Aorta (tissue), 5 donors: Measurements from ENCODE around the gene ZBTB17. TPM values are rescaled to one million over a fixed set of nuclear protein-coding genes. Genes with fewer than 3 reads are reported as not detected.

Source experiments
- ATAC-seq: fragments of 200-7000 bp; cut with Tn5 transposase; one replicate; pipeline ENCODE4 v1.9.1; 2022; ENCODE audit warnings: moderate library complexity; ENCODE audit not compliant: low FRiP score
- DNase-seq, 2 donors: peaks; one replicate each; pipeline ENCODE4 v3.0.0-alpha.2; 2020
- H3K27ac ChIP-seq, 2 donors: one replicate each; pipeline ENCODE4 v1.5.1; 2013; ENCODE audit warnings: low read length in 2 of 2, mild to moderate bottlenecking in 2 of 2, moderate library complexity in 2 of 2, control low read depth in 1 of 2, inconsistent platforms in 1 of 2, low read depth in 1 of 2
- H3K27me3 ChIP-seq, 2 donors: one replicate each; pipeline ENCODE4 v1.6.1; 2013; ENCODE audit warnings: control low read depth in 1 of 2, low read length in 1 of 2, mild to moderate bottlenecking in 1 of 2, moderate library complexity in 1 of 2; ENCODE audit not compliant: insufficient read depth in 2 of 2, control insufficient read depth in 1 of 2
- H3K36me3 ChIP-seq, 2 donors: one replicate each; pipeline ENCODE4 v1.6.1; 2013; ENCODE audit warnings: control low read depth in 1 of 2, low read length in 1 of 2, mild to moderate bottlenecking in 1 of 2; ENCODE audit not compliant: insufficient read depth in 2 of 2, control insufficient read depth in 1 of 2
- H3K4me1 ChIP-seq, 2 donors: one replicate each; pipeline ENCODE4 v1.6.1; 2013; ENCODE audit warnings: low read length in 2 of 2, control low read depth in 1 of 2, mild to moderate bottlenecking in 1 of 2, moderate library complexity in 1 of 2; ENCODE audit not compliant: insufficient read depth in 2 of 2, control insufficient read depth in 1 of 2
- H3K4me3 ChIP-seq, 2 donors: one replicate each; pipeline ENCODE4 v1.5.1; 2013; ENCODE audit warnings: low read length in 2 of 2, control low read depth in 1 of 2, mild to moderate bottlenecking in 1 of 2
- H3K9me3 ChIP-seq: one replicate; pipeline ENCODE4 v1.6.1; 2013; ENCODE audit warnings: mild to moderate bottlenecking, low read length; ENCODE audit not compliant: control insufficient read depth
- WGBS, 2 donors: extraction: QIAGEN DNeasy Blood & Tissue Kit; methylation state at CpG; one replicate each; pipeline ENCODE4 v1.1.7; 2013; 5-methylcytosine and 5-hydroxymethylcytosine counted together
- intact Hi-C, 2 donors: fragments of 100-400 bp; cut with DNase I; formaldehyde crosslinking; loops; one replicate each; pipeline versions ENCODE4 v1.14.2 to v1.15.0; 2022
- polyA plus RNA-seq, 2 donors: library from polyadenylated mRNA; stranded (reverse); fragments of 200-250 nt; gene quantifications; one replicate each; pipeline ENCODE4 v1.2.3, GENCODE V29; 2013
- total RNA-seq, 2 donors: library from RNA; stranded (reverse); fragmentation: NEBNext Ultra II Directional; extraction: Animal tissue kit (Norgen Biotek cat#: 25700); gene quantifications; one replicate each; pipeline ENCODE4 v1.2.1, GENCODE V29; 2021
- donor health status: healthy with polysubstance abuse.
- donor health status: Bipolar disorder and iron deficiency.
- donor health status: DM: no; HTN: no; CAD: no.
- donor health status: DM: no; HTN: no; CAD: no.
- donor health status: DM: yes; HTN: yes; CAD: no.

ZBTB17 gene
- total and polyA plus RNA-seq, 4 donors, result 15.0 to 134 (median 48.9) TPM

DNA sequence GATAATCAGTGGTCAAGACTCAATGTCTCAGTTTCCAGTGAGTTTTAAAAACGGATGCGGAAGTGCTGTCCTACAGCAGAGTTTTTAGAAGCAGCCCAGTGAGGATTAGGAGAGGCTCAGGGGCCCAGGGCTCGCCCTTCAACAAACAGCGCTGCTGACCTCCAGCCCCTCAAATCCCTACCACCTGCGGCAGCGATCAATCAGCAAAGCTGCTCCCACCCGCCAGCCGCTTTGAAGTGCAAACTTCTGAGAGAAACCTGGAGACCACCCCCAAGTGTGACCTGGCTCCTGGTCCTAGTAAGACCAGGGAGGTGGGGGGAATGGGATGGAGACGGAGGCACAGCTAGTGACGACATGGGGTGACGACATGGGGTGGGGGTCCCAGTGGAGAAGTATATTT, 14.4 kb downstream of the ZBTB17 start:
- DNase-seq, result no peak
- H3K4me1 ChIP-seq, result peaks cover 0 to 7% of the 10 kb centered on the region in 2 donors
- H3K4me3 ChIP-seq, result no peak overlapping the region
- intact Hi-C loops, result no loop called here
- no peak overlapping the region for H3K27ac ChIP-seq
- ATAC-seq, result no peak
- 78 to 80% methylated on average over 11 of the region's 11 CpGs for WGBS, 2 donors
- H3K36me3 ChIP-seq, result no peaks in the 10 kb centered on the region
- H3K27me3 ChIP-seq, result no peaks in the 10 kb centered on the region
- H3K9me3 ChIP-seq, result no peaks in the 10 kb centered on the region

DNA sequence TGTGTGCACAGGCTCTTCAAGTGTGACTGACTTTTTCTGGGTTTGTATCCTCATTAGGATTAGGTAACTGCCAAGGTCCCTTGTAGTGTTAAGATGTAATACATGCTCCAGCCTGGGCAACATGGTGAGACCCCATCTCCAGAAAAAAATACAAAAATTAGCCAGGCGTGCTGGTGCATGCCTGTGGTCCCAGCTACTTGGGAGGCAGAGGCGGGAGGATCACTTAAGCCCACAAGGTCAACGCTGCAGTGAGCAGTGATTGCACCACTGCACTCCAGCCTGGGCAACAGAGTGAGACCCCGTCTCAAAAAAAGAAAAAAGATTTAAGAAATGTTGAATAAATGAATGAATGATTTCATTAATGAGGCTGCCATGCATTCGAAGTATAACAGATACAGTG, 15.1 kb downstream of the ZBTB17 start:
- intact Hi-C loops, result no loop called here
- no peaks in the 10 kb centered on the region for H3K27me3 ChIP-seq
- peaks cover 0 to 2% of the 10 kb centered on the region in 2 donors for H3K4me1 ChIP-seq
- WGBS, 2 donors, result 93% methylated on average over 5 of the region's 5 CpGs
- ATAC-seq, result no peak
- H3K36me3 ChIP-seq, result no peaks in the 10 kb centered on the region
- DNase-seq, result no peak
- no peak overlapping the region for H3K27ac ChIP-seq
- H3K4me3 ChIP-seq, result no peak overlapping the region
- no peaks in the 10 kb centered on the region for H3K9me3 ChIP-seq

DNA sequence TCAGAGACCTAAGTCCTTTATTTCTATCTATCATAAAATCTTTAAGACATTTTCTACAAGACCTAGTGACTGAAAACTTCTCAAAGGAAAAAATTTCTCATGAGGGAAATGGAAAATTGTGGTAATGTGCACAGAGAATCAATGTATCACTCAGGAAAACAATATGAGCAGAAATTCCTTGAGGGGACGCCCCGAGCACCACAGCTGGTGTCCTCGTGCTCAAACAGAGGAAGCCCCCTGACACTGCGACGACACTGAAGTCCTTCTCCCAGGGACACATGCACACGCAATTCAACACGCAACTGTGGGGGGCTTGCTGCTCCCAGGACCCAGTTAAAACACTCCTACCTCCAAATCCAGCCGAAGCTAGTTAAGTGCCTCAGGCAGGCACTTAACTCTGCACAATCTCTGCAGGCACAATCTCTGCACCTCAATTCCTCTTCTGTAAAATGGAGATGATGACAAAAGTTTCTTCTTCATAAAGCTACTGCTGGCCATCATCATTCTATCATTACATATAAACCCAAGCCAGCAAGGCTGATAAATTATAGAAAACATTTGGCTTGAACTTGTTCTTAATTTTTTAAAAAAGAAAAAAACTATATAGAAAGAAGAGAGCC, 16.0 kb downstream of the ZBTB17 start:
- H3K4me1 ChIP-seq, result no peaks in the 10 kb centered on the region
- no peaks in the 10 kb centered on the region for H3K27me3 ChIP-seq
- DNase-seq, result no peak
- no peak overlapping the region for H3K27ac ChIP-seq
- H3K36me3 ChIP-seq, result no peaks in the 10 kb centered on the region
- H3K9me3 ChIP-seq, result no peaks in the 10 kb centered on the region
- no peak for ATAC-seq
- intact Hi-C loops, result no loop called here
- no peak overlapping the region for H3K4me3 ChIP-seq
- 87 to 93% methylated on average over 8 of the region's 8 CpGs for WGBS, 2 donors

DNA sequence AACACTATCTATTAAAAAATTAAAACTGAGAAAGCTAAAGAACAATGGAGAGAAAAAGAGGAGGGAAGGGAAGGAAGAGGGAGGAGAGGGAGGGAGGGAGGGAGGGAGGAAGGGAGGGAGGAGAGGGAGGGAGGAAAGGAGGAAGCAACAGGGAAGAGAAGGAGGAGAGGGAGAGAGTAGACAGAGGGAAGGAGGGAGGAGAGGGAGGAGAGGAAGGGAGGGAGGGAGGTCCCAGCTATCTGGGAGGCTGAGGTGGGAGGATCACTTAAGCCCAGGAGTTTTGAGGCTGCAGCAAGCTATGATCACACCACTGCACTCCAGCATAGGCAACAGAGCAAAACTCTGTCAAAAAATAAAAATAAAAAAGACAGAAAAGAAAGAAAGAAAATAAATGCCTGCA, 16.5 kb downstream of the ZBTB17 start:
- Histone ChIP-seq H3K4me3 (no peak overlapping the region), H3K27me3 (no peaks in the 10 kb centered on the region), H3K4me1 (no peaks in the 10 kb centered on the region), H3K36me3 (no peaks in the 10 kb centered on the region), H3K9me3 (no peaks in the 10 kb centered on the region), H3K27ac (no peak overlapping the region)
- no peak for ATAC-seq
- no peak for DNase-seq
- intact Hi-C loops, result no loop called here

GRCh38 chr1:15958793-15959192, 17.1 kb downstream of the ZBTB17 start:
- no peak for DNase-seq
- Histone ChIP-seq H3K4me1 (no peaks in the 10 kb centered on the region), H3K36me3 (no peaks in the 10 kb centered on the region), H3K27me3 (no peaks in the 10 kb centered on the region), H3K9me3 (no peaks in the 10 kb centered on the region), H3K4me3 (no peak overlapping the region), H3K27ac (no peak overlapping the region)
- intact Hi-C loops, result no loop called here
- ATAC-seq, result no peak

GRCh38 chr1:15958111-15958510, 17.8 kb downstream of the ZBTB17 start:
- Histone ChIP-seq H3K27ac (no peak overlapping the region), H3K4me1 (no peaks in the 10 kb centered on the region)
- intact Hi-C loops, result no loop called here

DNA sequence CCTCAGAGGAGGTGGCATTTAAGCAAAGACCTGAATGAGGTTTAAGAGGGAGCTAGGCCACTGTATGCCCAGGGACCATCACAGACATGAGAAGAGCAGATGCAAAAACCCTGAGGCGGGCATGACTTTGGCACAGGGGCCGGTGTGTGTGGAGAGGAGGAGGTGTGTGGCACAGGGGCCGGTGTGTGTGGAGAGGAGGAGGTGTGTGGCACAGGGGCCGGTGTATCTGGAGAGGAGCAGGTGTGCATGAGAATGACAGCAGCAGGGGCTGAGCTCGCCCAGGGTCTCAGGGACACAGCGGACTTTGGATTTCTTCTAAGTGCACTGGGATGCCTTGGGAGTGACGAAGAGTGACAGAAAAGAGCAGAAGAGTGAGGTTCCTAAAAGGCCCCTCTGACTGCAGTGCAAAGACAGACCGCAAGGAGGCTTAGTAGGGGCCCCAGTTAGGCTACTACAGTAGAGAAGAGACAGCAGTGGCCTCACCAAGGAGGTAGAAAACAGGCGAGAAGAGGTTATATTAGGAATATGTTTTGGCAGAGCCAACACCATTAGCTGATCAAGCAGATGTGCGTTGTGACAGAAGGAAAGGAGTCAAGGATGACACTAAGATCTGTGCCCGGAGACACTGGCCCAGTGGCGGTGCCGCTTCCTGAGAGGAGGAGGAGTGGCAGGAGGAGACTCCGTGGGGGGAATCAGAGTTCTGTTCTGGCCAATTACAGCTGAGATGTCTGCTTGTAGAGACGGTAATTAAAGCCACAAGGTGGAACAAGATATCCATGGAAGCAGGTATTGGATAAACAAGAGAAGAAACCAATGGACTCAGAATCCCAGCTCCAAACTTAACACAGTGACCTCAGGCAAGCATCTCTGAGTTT, 18.4 kb downstream of the ZBTB17 start:
- DNase-seq, result peak in 1 of 2 donors; percentile 71
- H3K4me1 ChIP-seq, result no peaks in the 10 kb centered on the region
- H3K36me3 ChIP-seq, result no peaks in the 10 kb centered on the region
- H3K9me3 ChIP-seq, result no peaks in the 10 kb centered on the region
- intact Hi-C loops, result no loop called here
- 85% methylated on average over 15 of the region's 15 CpGs for WGBS, 2 donors
- H3K27ac ChIP-seq, result no peak overlapping the region
- no peak for ATAC-seq
- no peak overlapping the region for H3K4me3 ChIP-seq
- H3K27me3 ChIP-seq, result no peaks in the 10 kb centered on the region

More at GRCh38 chr1:15958111-15958510, 17.8 kb downstream of the ZBTB17 start:
- WGBS, 2 donors, result 54 to 60% methylated on average over 5 of the region's 5 CpGs
- ATAC-seq (no peak), DNase-seq (no peak)
- Histone ChIP-seq H3K9me3 (no peaks in the 10 kb centered on the region), H3K36me3 (no peaks in the 10 kb centered on the region), H3K4me3 (no peak overlapping the region), H3K27me3 (no peaks in the 10 kb centered on the region)

DNA sequence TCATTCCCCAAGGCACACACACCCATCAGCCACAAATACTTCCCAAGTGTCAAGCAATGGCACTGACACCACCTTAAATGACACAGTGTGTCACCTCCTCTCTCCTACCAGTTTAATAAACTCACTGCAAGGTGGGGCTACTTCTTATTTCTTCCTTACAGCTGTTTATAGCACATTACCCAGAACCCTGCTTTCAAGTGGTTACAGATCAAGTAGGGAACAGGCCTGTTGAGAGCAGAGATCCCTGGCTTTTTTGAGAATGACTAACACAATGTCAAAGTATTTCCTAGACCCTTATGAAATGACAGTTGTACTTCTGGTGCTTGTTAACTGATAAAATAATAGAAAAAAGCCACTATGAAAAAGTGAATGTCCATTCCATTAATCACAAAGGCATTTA, 19.8 kb downstream of the ZBTB17 start:
- H3K27ac ChIP-seq, result peak overlapping the region; percentile 25 to 54
- H3K36me3 ChIP-seq, result no peaks in the 10 kb centered on the region
- no peaks in the 10 kb centered on the region for H3K27me3 ChIP-seq
- intact Hi-C loops, result no loop called here
- H3K9me3 ChIP-seq, result no peaks in the 10 kb centered on the region
- ATAC-seq (no peak), DNase-seq (no peak)
- H3K4me1 ChIP-seq, result no peaks in the 10 kb centered on the region
- H3K4me3 ChIP-seq, result no peak overlapping the region

DNA sequence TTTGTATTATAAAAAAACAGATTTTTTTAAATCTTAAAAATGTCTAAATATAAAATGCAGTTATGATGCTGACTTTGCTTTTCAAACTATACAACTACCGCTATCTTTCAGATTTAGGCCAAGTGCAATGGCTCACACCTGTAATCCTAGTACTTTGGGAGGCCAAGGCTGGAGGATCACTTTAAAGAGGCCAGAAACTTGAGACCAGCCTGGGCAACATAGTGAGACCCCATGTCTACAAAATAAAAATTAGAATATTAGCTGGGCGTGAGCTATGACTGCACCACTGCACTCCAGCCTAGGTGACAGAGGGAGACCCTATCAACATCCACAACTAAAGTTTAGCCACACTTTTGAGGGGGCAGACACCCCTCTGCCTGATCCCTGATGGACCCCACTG, 20.3 kb downstream of the ZBTB17 start:
- Histone ChIP-seq H3K4me1 (peaks cover 0 to 1% of the 10 kb centered on the region in 2 donors), H3K9me3 (no peaks in the 10 kb centered on the region), H3K27ac (peak overlapping the region; percentile 25 to 54), H3K27me3 (no peaks in the 10 kb centered on the region), H3K36me3 (no peaks in the 10 kb centered on the region), H3K4me3 (no peak overlapping the region)
- intact Hi-C loops, result no loop called here
- no peak for ATAC-seq
- DNase-seq, result no peak
- WGBS, 2 donors, result 97 to 99% methylated on average over 2 of the region's 2 CpGs
